Effector memory CD4-positive, alpha-beta T cell (primary cell): ENCODE results near the gene APAF1.

Experiments used
- DNase-seq, 3 donors: peaks; one replicate each; pipeline ENCODE4 v3.0.0-alpha.2; 2020
- H3K27ac ChIP-seq: 2 replicates; pipeline ENCODE4 v1.7.0; 2013; ENCODE audit warnings: mild to moderate bottlenecking, low read length, moderate library complexity; ENCODE audit not compliant: insufficient read depth, poor library complexity, severe bottlenecking
- H3K27me3 ChIP-seq: replicated peaks from 2 replicates; pipeline ENCODE4 v1.7.0; 2013; ENCODE audit warnings: mild to moderate bottlenecking, low read length; ENCODE audit not compliant: insufficient read depth, control insufficient read depth, poor library complexity, severe bottlenecking
- H3K36me3 ChIP-seq: 2 replicates; pipeline ENCODE4 v1.7.0; 2013; ENCODE audit warnings: mild to moderate bottlenecking, low read length, moderate library complexity; ENCODE audit not compliant: control insufficient read depth, insufficient read depth
- H3K4me1 ChIP-seq: 2 replicates; pipeline ENCODE4 v1.7.0; 2013; ENCODE audit warnings: low read length, mild to moderate bottlenecking; ENCODE audit not compliant: control insufficient read depth, insufficient read depth, poor library complexity, severe bottlenecking
- H3K4me3 ChIP-seq: 2 replicates; pipeline ENCODE4 v1.7.0; 2013; ENCODE audit warnings: low read length, low read depth, mild to moderate bottlenecking; ENCODE audit not compliant: insufficient read depth, poor library complexity, severe bottlenecking
- H3K9me3 ChIP-seq: 2 replicates; pipeline ENCODE4 v1.7.0; 2013; ENCODE audit warnings: mild to moderate bottlenecking, low read length, moderate library complexity; ENCODE audit not compliant: control insufficient read depth

APAF1 gene

DNA sequence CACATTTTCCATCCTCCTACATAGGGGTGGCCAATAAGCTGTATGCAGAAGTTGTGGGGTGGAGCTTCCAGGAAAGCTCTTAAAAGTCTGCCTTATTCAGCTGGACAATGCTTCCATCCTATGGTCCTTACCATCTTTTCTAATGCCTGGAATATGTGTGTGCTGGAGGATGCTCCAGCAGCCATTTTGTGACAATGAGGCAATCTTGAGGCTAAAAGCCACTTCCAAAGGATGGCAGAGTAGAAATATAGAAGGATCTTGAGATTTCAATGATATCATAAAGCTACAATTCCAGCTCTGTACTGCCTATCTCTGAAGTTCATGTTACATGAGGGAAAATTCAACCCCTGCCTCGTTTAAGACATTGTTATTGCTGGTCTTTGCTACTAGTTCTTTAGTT is 95.7 kb downstream of the APAF1 start:
- no peaks in the 10 kb centered on the region for H3K27me3 ChIP-seq
- no peaks in the 10 kb centered on the region for H3K4me1 ChIP-seq
- DNase-seq = no peak
- no peak overlapping the region for H3K4me3 ChIP-seq
- no peaks in the 10 kb centered on the region for H3K9me3 ChIP-seq
- no peak overlapping the region for H3K27ac ChIP-seq
- no peaks in the 10 kb centered on the region for H3K36me3 ChIP-seq

DNA sequence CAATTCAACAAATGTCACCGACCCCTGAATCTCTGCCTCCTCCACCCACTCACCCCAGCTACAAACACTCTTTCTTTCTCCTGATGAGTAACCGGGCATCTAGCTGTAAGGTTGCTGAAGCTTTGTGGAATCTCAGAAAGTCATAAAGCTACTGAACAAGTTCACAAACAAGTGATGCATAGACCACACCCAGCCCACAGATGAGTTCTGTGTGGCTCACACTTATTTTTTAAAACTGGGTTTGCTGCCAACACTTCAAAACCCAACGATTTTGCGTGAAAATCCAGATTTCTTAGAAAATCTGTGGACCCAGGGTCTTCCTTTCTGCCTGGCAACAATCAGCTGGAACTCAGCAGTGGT is 96.1 kb downstream of the APAF1 start:
- H3K4me3 ChIP-seq = no peak overlapping the region
- H3K27me3 ChIP-seq = no peaks in the 10 kb centered on the region
- H3K4me1 ChIP-seq = peaks cover 3% of the 10 kb centered on the region
- H3K9me3 ChIP-seq = no peaks in the 10 kb centered on the region
- no peak overlapping the region for H3K27ac ChIP-seq
- no peak for DNase-seq
- no peaks in the 10 kb centered on the region for H3K36me3 ChIP-seq

DNA sequence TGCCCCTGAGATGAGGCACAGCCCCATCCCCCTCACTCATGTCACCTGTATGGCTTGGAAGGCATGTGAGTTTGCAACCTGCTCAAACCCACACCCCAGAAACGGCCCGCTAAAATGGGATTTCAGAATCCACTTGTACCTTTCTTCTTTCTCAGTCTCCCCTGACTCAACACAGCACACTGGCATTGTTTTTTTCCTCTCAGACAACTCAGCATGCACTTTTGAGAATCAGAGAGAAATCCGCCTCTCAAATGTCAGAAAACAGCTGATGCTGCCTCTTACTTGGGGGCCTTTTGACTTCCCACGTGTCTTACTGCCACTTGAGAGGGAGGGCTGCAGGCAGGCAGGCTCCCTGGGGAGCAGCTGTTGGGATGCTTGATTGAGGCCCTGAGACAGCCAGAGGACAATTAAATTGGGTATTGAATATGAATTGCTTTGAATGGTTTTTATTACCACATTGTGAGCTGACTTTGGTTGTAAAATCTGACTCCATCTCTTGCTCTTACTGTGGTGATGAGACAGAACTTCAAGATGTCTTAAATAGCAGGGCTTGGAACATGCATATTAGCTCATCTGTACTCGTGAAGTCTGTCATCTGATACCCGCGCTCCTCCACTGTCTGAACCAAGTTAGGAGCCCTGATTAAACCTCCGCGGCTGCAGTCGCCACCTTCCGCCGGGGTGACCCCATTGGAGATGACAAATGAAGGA is 96.6 kb downstream of the APAF1 start:
- Histone ChIP-seq H3K27me3 (no peaks in the 10 kb centered on the region), H3K4me1 (peaks cover 5% of the 10 kb centered on the region), H3K4me3 (no peak overlapping the region), H3K36me3 (no peaks in the 10 kb centered on the region), H3K27ac (no peak overlapping the region), H3K9me3 (no peaks in the 10 kb centered on the region)
- no peak for DNase-seq

DNA sequence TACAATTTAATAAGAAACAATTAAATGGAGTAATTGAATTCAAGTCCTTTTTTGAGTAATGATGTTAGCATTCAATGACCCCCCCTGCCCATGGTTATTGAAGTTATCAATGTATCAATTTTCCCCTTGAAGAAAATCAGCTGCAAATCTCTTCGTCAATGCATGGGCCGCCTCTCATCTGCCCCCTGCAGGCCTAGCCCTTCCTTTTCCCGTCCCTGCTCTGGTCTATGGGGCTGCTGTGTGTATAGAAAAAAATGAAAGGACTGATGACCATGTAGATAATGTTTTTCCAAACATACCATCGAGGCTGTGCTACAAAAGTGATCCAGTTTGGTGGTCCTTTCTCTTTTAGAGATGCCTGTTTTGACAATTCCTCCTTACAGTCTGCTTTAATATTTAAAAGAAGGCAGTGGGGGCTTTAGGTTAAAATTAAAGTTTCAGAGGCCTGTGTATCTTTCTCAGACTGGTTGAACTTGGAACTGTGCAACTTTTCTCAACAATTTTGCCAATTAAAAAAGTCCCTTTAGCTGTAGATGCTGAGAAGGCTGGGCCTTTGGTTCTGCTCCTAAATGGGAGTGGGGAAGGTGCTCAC is 98.4 kb downstream of the APAF1 start:
- Histone ChIP-seq H3K36me3 (no peaks in the 10 kb centered on the region), H3K27ac (no peak overlapping the region), H3K27me3 (no peaks in the 10 kb centered on the region), H3K4me3 (no peak overlapping the region), H3K9me3 (no peaks in the 10 kb centered on the region), H3K4me1 (peaks cover 5% of the 10 kb centered on the region)
- no peak for DNase-seq

DNA sequence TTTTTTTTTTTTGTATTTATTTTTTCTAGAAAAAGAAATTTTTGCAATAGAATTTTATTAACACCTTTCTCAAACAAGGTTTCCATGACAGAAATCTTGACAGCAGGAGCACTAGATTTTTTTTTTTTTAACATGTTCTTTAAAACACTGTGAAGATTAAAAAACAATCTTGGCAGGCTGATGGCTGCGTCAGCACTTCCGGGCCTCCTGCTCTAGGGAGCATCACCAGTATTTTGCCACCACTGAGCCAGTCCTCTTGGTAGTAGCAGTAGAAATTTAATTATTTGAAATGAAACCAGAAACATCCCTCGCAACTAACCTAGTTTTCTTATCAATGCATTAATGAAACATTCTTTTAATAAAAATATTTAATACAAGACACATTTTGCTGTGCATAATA is 99.6 kb downstream of the APAF1 start:
- DNase-seq = no peak
- H3K4me3 ChIP-seq = peak overlapping the region; percentile 71
- H3K27ac ChIP-seq = no peak overlapping the region
- H3K36me3 ChIP-seq = no peaks in the 10 kb centered on the region
- H3K27me3 ChIP-seq = no peaks in the 10 kb centered on the region
- no peaks in the 10 kb centered on the region for H3K9me3 ChIP-seq
- H3K4me1 ChIP-seq = peaks cover 5% of the 10 kb centered on the region

DNA sequence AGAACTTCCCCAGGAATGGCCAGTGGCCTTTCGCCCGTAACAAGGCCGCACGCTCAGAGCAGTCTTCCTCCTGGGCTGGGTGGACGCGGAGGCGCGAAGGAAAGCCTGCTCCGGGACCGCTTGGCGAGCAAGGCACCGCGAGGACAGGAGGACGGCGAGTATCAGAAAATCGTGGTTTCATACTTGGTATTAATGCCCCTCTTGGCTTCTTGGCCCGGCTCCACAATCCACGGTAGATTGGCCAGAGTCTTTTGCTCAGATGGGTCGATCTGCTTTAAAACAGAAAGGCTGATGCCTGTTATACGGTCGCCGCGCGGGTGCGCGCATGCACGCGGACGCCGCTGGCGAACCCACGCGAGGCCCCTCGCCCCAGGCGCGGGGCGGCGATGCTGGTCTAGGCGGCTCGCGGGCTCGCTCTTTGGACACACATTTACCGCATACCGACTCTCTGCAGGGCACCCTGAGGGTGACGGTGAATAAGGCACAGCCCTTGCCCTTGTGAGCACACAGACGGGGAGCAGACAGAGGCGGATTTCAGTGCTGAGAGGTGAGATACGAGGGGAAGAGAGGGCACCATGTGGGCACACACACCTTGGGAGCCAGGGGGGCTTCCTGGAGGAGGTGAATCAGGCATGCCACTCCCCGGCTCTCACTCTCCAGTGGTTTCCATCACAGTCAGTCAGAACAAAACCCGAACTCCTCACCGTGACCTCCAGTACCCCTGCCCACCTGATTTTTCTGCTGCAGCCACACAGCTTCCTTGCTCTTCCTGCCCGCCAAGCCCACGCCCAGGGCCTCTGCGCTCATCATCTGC is 100.7 kb downstream of the APAF1 start:
- Histone ChIP-seq H3K4me3 (peak overlapping the region; percentile 71), H3K27me3 (no peaks in the 10 kb centered on the region), H3K4me1 (peaks cover 5% of the 10 kb centered on the region), H3K27ac (no peak overlapping the region), H3K9me3 (no peaks in the 10 kb centered on the region), H3K36me3 (no peaks in the 10 kb centered on the region)
- DNase-seq = no peak

DNA sequence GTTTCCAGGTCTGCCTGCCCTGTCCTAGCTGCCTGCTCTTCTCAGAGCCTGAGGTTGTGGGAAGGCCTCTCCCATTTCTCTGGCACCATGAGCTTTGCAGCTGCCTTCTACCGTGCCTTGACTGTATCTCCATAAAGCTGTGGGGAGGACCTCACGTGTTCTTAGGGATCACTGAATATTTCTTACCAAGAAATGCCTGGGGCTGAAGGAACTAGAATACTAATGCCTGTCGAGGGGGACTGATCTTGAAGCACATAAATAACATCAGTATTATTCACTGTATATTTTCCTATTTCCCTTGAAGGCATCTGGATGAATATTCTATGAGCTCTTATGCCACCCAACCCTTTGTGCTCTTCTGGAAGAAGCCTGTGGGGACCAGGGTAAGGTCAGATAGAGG is 103.4 kb downstream of the APAF1 start:
- H3K36me3 ChIP-seq = no peaks in the 10 kb centered on the region
- no peaks in the 10 kb centered on the region for H3K27me3 ChIP-seq
- no peaks in the 10 kb centered on the region for H3K9me3 ChIP-seq
- no peak for DNase-seq
- H3K4me3 ChIP-seq = no peak overlapping the region
- H3K4me1 ChIP-seq = peaks cover 5% of the 10 kb centered on the region
- H3K27ac ChIP-seq = no peak overlapping the region

DNA sequence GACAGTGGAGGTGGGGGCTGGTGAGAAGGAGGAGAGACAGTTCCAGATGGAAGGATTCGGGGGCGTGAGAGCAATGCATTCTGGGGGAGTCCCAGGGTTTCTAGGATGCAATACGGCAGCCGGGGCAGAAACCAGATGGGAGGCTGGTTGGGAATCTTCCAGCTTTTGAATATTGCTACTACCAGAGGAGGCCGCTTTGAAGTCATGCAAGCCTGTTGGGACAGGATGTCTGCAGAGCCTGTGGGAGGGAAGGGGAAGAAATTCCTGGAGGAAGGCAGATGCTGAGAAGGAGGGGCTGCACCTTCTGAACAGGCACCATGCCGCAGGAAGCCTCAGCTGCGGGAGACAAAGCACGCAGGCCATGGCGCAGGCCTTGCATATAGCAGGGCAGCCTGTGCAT is 105.4 kb downstream of the APAF1 start:
- Histone ChIP-seq H3K27me3 (no peaks in the 10 kb centered on the region), H3K36me3 (no peaks in the 10 kb centered on the region), H3K4me1 (peaks cover 5% of the 10 kb centered on the region), H3K4me3 (no peak overlapping the region), H3K27ac (no peak overlapping the region), H3K9me3 (no peaks in the 10 kb centered on the region)
- DNase-seq = no peak

DNA sequence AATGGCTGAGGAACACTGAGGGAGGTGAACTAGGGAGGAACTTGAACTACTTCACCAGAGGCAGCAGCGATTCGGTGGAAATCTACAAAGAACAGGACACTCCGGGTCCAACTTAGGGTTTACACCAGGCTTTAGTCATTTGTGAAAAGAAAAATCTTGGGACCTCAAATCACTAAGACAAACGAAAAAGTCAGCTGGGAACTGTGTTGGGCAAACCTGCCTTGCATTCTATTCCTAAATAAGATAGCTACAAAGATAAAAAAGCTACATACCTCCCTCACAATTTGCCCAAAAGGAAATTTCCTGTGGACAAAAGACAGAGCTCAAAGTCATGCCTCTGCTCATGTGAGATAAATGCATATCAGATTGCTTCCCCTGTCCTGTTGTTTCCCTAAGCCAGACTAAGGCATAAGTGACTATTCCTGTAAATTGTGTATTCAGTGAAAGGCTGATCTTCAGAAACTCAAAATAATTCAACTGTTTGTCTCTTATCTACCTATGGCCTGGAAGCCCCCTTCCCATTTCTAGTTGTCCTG is 106.6 kb downstream of the APAF1 start:
- Histone ChIP-seq H3K4me1 (no peaks in the 10 kb centered on the region), H3K4me3 (no peak overlapping the region), H3K9me3 (no peaks in the 10 kb centered on the region), H3K36me3 (no peaks in the 10 kb centered on the region), H3K27me3 (no peaks in the 10 kb centered on the region), H3K27ac (no peak overlapping the region)
- DNase-seq = no peak

DNA sequence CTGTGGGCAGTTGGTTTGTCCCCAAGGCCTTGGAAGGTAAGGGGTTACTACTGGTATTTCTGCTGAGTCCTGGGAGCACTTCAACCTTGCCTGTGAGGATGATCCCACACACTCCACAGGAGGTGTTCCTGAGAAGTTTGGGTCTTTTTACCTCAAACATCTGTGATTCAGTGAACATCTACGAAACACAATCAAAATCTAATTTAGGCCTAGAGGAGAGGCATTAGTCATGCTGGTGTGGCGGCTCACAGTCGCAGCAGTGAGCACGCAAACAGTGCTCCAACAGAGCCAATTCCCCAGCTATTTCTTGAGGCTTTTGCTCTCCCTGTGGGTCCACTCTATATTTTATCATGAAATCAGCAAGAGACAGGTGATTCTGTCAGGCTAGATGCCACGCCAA is 107.6 kb downstream of the APAF1 start:
- DNase-seq = no peak
- Histone ChIP-seq H3K27ac (no peak overlapping the region), H3K27me3 (no peaks in the 10 kb centered on the region), H3K36me3 (no peaks in the 10 kb centered on the region), H3K4me1 (no peaks in the 10 kb centered on the region), H3K4me3 (no peak overlapping the region), H3K9me3 (no peaks in the 10 kb centered on the region)
